GM21515 (cell line): ENCODE data around the gene SPP1.
A peak's percentile ranks its signal among the peaks of the same experiment; 100 is the strongest.

ENCODE experiments used
- ATAC-seq: cut with Tn5 transposase; IDR thresholded peaks from one replicate; pipeline ENCODE4 v1.9.1; 2021; ENCODE audit not compliant: unreplicated experiment

SPP1 gene

DNA sequence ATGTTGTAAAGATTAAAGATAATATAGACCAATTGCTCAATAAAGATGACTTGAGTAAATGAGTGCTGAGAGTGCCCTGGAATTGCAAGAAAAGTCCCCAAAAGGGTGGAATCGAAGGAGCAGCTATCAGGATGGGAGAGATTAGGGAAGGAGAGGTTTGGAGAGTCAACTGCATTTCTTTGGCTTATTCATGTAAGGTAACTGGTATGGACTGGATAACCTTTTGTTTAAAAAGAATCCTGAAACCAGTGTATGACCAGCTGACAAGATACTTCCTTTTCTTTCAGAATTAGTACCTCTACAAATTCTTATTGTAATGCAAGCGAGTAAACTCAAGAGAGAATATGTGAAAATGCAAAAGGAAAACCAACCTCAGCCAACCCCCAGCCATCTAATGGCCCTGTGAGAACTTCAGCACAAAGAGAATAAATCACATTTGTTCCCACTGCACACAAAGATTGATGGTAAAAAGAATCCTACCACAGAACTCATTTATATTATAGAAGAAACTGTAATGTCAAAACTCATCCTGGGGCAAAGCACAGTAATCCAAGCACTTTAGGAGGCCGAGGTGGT lies 24.5 kb upstream of the SPP1 start:
- ATAC-seq = no peak

DNA sequence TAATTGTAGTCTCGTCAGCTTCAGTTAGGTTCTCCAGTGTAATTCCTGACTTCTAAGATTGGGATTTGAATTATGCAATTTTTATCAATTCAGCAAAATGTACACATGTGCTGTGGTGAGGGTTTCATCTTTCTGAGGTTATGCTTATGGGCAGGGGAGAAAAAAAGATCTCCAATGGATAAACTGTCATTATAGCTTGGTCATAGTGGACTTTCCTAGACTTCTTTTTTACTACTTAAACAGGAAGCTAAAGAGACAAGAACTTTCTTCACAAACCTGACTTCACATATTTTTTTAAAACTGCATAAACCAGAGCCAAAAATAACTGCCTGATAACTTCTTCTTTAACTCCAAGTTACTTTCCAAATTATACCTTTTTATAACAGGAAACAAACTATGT lies 21.7 kb upstream of the SPP1 start:
- no peak for ATAC-seq

DNA sequence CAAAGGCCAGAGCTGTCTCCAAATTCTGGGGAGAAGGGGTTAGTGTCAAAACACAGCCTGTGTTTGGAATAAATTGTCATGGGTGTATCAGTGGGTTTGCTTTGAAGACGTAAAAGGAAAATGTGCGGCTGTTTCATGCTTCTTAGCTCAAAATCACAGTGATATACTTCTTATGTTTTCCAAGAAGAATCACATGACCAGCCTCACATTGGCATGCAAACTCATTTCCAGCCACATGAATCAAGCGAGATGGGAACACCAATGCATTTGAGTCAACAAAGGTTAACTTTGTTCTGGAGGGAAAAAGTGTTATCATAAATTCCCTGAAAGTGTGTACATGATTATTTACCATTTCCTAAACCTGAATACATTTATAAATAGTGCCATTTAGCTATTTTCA lies 19.0 kb upstream of the SPP1 start:
- ATAC-seq = no peak

DNA sequence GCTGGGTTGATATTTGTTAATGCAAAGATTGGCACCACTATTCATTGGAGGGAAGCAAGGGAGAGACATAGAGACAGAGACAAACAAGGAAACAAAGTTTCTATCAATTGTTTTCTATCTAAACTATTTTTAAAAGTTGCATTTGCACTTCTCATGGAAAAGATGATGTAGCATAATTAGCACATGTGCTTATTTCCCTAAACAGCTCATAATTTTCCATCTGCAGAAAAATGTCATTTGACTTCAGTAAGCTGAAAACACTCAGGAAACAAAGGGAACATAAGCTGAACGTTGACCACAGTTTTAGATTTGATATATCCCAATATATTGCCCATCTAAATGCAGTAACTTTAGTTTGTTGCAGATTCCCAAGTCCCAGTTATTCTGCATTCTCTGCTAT lies 18.5 kb upstream of the SPP1 start:
- no peak for ATAC-seq

DNA sequence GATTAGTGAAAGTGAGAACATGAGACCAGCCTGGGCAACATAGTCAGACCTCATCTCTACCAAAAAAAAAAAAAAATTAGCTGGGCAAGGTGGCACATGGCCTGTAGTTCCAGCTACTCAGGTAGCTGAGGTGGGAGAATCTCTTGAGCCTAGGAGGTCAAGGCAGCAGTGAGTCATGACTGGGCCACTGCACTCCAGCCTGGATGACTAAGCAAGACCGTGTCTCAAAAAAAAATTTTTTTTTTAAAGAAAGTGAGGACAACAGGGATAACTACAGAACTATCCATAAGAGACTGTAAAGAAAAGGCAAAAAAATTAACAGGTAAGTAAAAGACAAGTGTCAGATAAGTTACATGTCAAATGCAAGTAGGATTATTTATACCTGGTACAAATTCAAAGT lies 13.5 kb upstream of the SPP1 start:
- ATAC-seq = no peak

DNA sequence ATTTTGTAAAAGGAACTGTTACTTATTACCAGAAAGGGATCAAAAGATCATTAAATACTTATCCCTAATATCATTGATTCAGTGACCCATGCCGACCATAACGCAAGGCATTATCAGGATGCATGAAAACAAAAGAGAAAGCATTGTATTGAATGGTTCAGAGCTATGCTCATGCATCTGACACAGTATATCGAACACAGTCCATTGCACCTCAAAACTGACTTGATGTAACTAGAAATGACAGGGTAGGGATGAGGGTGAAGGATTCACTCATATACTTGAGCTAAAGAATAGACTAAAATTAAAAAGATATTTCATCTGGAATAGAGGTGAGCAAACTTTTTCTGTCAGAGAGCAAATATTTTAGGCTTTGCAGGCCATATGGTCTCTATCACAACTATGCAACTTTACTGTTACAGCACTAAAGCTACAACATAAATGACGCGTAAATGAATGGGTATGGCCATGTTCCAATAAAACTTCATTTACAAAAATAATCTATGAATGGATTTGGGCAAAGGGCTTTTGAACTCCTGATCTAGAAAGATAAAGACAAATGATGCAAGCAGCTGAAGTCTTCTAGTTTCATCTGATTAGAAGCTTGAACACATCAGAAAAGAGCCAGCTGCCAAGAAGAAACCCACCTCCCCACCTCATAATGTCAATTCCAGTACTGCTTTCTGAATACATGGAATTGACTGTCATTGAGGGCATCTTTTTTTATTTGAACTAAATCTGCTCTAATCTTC lies 12.9 kb upstream of the SPP1 start:
- ATAC-seq = no peak

DNA sequence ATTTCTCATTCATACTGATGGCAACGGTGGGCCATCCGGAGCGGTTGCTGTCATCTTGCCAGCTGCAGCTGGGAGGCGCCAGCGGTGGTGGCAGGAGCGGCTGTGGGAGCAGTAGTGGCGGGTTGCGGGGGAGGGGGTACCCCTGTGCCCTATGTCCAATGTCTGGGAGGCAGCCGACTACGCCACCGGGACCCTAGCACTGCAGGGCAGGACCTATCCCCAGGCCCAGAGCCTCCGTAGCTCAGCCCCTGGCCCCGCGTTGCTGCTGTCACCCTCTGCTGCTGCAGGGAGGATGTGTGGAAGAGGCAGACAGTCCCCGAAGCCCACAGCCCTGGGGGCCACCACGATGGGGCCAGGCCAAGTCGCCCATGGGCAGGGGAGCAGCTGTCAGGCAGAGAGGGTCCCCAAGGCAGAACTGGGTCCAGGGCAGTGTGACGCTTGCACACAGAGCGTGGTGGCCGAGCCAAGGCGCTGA lies 10.0 kb upstream of the SPP1 start:
- ATAC-seq = no peak

DNA sequence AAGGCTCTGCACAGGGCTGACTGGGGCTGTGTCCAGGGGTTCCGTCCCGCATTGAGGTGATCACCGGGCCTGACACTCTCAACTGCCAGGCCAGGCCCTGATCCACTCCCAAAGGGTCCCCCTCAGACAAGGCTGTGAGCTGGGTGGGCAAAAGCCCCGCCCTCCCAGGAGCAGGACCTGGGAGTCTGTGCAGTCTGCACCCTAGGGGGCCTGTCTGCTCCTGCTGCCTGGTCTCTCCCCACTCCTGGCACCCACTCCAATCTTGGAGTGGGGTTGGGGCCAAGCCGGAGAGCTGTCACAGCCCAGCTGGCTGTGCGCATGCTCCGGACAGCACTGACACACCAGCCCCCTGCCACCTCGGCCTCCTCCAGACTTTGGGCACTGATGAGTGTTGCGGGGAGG lies 9.4 kb upstream of the SPP1 start:
- ATAC-seq = no peak

DNA sequence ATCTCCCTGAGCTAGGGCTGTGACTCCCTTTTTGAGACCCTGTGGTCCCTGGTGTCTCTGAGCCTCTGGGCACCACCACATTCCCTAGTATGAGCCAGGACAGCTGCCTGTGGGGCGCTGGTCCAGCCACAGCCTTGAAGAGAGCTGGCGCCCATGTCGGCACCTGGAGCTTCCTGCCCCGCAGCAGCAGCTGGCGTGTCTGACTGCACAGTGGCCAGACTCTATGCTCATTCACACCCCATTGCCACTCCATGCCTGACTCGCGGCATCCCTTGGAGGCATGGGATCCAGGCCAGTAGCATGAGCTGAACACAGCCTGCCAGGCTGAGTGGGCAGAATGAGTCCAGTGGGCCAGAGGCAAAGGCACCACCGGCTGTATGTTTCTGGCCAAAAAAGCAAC lies 8.3 kb upstream of the SPP1 start:
- ATAC-seq = no peak

DNA sequence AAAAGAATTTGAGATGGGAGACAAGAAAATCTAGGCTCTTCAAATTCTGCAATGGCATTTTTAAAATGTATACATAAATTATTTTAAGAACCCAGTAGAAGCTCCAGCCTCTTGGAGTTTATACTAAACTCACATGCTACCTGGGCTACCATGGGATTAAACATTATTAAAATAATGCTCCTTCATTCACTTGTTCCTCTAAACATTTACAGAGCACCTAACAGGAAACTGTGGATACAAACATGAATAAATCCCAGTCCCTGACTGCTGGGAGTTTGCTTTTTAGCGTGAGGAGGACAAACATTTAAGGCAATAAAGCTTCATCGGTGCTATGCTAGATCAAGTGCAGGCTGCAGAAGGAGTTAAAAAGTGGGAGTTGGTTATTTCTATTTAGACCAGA lies 5.4 kb upstream of the SPP1 start:
- no peak for ATAC-seq

DNA sequence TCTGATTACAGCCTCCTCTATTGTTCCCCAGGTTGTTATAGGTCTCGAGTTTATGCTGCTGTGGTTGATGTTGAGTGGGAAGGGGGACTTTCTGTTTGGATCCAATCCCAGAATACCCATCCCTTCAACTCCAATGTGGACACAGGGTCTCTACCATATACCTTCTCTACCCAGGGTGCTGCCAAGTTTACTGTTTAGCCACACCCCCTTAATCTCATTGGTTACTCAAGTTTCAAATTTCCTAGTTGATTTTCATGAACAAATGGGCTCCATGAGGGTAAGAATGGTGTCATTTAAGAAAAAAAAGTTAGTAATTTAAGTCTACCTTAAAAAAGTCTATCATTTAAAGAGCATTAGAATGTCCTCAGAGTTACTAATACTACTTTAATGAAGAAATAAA lies 3.6 kb upstream of the SPP1 start:
- ATAC-seq = no peak

DNA sequence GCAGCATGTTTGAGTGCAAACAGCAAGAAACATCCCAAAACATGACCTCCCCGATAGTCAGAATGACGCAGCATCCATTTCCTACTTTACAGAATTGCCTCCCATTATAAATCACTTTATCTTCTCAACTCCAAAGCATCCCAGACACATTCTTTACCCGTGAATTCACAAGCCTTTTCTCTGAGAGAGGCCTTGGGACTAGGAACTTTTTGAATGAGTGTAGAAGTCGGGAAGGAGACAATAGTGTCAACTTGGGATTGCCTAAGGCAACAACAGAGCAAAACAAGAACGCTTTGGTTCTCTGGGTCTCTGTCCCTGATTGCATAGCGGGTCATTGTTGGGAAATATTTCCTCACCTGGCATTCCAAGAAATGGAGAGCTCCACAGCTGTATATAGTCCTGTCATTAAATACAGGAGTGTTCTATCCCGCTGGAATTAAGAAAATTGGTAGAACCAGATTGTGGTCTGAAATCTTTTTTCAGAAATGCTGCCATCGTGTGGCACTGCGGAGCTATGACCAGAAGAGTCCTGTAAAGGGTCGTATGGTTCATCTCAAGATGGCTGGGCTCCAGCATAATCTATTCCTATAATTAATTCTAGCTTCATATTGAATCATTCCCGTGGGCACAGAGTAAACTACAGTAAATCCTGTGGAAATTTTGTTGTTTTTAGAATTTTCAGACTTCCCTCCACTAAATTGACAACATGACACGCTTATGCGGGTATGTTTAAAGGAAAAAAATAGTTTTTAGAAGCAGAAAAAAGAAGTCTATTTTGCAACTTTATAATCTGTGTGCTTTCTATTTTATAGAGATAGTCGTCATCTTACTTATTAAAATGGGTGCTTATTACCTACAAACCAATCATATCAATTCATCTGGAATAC lies 2.0 kb upstream of the SPP1 start:
- ATAC-seq = peak; percentile 80

DNA sequence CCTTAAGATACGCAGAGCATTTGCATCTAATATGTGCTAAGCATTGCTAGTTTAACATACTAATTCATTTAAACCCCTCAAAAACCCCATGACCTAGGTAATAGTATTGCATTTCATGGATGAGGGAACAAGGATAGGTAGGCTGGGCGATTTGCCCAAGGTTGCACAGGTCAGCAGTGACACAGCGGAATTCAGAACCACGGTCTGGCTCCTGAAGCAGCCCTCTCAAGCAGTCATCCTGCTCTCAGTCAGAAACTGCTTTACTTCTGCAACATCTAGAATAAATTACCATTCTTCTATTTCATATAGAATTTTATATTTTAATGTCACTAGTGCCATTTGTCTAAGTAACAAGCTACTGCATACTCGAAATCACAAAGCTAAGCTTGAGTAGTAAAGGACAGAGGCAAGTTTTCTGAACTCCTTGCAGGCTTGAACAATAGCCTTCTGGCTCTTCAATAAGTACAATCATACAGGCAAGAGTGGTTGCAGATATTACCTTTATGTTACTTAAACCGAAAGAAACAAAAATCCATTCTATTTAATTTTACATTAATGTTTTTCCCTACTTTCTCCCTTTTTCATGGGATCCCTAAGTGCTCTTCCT lies 555 bp upstream of the SPP1 start:
- ATAC-seq = no peak

DNA sequence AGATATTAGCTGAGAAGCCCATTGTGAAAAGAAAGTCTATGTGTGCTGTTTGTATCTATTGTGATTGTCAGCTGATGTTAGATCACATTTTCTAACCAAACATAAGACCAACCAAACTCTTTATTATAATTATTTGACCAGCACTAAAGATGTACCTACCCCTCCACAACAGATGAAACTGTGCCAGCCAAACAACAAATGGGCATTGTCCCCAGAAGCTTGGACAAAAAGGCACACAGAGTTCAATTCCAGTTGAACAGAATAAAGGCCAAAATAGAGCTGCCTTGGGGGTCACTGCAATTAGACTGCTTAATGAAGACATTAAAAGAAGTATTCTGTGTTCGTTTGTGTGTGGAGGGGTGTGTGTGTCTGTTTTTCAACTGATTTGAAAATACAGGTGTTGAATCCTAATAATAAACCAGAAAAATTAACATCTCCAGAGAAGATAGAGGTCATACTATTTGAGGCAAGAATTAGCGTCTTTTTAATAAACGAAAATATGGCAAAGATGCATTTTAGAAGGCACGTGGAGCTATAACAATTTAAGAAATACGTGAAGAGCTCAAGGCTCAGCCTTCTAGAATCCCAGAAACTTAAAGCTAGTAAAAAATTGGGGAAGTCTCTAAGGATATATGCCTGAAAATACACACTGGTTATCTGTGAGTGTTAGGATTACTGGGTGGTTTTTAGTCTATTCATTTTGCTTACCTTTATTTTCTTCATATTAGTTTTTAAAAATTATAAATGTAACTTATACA lies 2.2 kb downstream of the SPP1 start:
- no peak for ATAC-seq

DNA sequence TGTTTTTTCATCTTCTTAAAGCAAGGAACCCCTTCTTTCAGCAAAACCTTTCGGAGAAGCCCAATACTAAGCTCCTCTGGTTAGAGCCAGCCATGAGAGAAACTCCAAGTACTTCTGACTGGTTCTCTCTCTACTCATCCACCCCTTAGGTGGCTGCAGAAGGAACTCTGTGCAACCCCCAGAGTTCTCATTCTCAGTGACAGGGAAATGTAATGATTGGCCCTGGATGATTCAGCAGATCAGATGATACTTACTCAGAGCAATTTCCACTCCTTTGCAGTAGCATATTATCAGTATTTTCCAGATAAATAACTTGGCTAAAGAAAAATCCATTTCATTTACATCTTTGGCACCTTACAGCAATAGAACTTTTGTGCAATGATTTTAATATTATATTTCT lies 3.2 kb downstream of the SPP1 start:
- no peak for ATAC-seq

DNA sequence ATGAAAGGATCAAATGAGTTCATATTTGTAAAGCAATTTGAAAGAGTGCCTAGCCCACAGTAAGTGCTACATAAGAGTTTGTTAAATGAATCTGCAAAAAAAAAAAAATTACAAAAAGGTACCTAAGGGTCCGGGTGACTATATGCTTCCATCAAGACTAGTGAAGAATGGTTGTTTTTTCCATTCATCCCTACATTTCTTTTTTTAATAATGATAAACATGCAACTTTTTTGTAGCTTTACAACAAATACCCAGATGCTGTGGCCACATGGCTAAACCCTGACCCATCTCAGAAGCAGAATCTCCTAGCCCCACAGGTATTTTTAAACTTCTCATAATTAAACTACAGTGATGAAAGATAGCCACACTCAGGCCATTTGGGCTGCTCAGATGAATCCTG lies 4.3 kb downstream of the SPP1 start:
- ATAC-seq = no peak

DNA sequence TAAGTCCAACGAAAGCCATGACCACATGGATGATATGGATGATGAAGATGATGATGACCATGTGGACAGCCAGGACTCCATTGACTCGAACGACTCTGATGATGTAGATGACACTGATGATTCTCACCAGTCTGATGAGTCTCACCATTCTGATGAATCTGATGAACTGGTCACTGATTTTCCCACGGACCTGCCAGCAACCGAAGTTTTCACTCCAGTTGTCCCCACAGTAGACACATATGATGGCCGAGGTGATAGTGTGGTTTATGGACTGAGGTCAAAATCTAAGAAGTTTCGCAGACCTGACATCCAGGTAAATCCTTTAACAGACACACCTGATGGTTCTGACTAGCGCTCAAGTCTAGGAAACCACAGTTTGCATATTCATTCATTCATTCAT lies 6.0 kb downstream of the SPP1 start:
- no peak for ATAC-seq

DNA sequence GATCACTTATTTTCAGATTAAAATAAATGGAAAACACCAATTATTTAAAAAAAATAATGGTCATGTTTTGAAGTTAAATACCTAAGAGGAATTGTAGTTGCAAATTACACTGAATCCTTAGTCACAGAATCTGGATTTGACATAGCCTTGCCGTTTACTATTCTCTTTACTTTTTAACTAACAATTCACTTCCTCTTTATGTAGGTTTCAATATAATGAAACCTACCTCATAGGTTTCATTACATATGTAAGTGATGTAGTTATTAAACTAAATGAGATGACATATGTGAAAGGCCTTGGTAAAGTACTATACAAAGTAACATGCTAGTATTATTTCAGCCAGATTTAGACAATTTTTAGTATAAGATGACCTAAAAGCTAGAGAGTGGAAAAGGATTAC lies 6.5 kb downstream of the SPP1 start:
- no peak for ATAC-seq

DNA sequence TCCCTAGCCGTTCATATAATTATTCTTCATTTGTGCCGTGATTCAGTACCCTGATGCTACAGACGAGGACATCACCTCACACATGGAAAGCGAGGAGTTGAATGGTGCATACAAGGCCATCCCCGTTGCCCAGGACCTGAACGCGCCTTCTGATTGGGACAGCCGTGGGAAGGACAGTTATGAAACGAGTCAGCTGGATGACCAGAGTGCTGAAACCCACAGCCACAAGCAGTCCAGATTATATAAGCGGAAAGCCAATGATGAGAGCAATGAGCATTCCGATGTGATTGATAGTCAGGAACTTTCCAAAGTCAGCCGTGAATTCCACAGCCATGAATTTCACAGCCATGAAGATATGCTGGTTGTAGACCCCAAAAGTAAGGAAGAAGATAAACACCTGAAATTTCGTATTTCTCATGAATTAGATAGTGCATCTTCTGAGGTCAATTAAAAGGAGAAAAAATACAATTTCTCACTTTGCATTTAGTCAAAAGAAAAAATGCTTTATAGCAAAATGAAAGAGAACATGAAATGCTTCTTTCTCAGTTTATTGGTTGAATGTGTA lies 7.0 kb downstream of the SPP1 start:
- ATAC-seq = no peak

DNA sequence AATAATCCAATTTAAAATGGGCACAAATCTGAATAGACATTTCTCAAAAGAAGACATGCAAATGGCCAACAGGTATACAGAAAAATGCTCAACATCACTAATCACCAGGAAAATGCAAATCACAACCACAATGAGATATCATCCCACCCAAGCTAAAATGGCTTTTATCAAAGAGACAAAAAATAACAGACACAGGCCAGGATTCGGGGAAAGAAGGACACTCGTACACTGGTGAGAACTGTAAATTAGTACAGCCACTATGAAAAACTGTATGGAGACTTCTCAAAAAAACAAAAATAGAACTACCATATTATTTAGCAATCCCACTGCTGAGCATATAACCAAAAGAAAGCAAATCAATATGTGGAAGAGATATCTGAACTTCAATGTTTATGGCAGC lies 8.5 kb downstream of the SPP1 start:
- no peak for ATAC-seq
